Esophagus squamous epithelium (tissue), 4 donors: Measurements from ENCODE around the gene UNC93B1.
"Not testable (repeated sequence)": the region's sequence is repeated elsewhere in the genome, so short reads cannot be mapped to it uniquely, and the experiment has no call there.

Source experiments
- POLR2A ChIP-seq, 4 donors: fragments of 450-650 bp; IDR thresholded peaks; one replicate each; pipeline ENCODE4 v1.6.1; 2017; ENCODE audit warnings: antibody characterized with exemption in 4 of 4, mild to moderate bottlenecking in 4 of 4, moderate library complexity in 3 of 4
- TF ChIP-seq, protein P1 (sequence below), 6 experiments: fragments of 450-650 bp in 4 of 6; fragments of 200-600 bp in 2 of 6; sonication (generic) in 2 of 6; IDR thresholded peaks; one replicate each; pipeline ENCODE4 v1.5.1; 2016 to 2019; ENCODE audit warnings: antibody characterized with exemption in 6 of 6, mild to moderate bottlenecking in 4 of 6, moderate library complexity in 4 of 6

GRCh38 chr11:67991347-67992121 lies 12.4 kb downstream of the UNC93B1 start:
- TF ChIP-seq, protein P1, sequence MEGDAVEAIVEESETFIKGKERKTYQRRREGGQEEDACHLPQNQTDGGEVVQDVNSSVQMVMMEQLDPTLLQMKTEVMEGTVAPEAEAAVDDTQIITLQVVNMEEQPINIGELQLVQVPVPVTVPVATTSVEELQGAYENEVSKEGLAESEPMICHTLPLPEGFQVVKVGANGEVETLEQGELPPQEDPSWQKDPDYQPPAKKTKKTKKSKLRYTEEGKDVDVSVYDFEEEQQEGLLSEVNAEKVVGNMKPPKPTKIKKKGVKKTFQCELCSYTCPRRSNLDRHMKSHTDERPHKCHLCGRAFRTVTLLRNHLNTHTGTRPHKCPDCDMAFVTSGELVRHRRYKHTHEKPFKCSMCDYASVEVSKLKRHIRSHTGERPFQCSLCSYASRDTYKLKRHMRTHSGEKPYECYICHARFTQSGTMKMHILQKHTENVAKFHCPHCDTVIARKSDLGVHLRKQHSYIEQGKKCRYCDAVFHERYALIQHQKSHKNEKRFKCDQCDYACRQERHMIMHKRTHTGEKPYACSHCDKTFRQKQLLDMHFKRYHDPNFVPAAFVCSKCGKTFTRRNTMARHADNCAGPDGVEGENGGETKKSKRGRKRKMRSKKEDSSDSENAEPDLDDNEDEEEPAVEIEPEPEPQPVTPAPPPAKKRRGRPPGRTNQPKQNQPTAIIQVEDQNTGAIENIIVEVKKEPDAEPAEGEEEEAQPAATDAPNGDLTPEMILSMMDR (IDR thresholded peaks at IDR 0.05), result not testable (repeated sequence)
- not testable (repeated sequence) for TF ChIP-seq POLR2A (IDR thresholded peaks at IDR 0.05)
